ENCODE data around the gene SLC7A1. TPM values are rescaled to one million over a fixed set of nuclear protein-coding genes. Genes with fewer than 3 reads are reported as not detected.

Gene SLC7A1
- total RNA-seq, 2 experiments from 2014 or later = 39.5 to 141 TPM

DNA sequence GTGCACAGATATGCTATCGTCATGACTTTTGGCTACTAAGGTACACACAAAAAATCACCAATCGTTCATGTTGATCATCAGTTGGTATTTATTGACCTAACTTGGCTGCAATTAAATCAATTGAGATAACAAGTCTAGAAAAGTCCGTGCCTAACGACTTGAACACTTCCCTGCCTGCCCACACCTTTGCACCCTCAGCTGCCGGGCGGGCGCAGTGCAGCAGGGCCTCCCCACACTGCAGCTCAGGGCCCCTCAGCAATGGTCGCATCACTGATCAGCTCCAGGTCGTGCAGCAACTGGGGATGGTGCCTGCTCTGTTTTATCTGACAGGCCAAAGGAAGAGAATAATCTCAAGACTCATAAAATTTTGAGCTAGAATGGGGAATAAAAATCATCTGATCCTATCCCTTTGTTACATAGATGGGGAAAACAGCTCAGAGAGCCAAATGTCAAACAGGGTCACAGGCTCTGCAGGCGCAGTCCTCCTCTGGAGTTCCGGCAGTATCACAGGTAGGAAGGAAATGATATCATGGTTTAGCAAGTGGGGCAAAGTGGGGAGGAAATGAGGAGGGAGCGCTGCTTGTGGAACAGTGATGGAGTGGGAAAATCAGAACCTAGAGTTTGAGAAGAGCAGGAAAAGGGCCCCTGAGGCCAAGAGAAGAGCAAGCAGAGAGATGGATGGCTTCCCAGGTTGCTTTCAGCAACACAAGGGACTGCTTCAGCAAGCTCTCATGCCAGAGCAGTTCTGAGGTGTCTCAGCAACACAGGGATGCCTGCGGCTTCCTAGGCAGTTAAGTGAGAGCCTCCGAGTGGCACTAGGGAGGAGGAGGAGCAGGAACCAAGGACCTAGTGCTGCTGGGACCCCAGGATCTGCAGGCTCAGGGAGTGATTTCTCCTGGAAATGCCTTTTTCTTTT, 57.5 kb downstream of the SLC7A1 start:
- no peak overlapping the region for H3K4me3 ChIP-seq (ENCODE audit: low read depth, low read length, poor library complexity, severe bottlenecking)
- peaks cover 20% of the 10 kb centered on the region; the same call in 1 of the 2 replicates for H3K79me2 ChIP-seq (ENCODE audit: insufficient read depth, low read depth, low read length)
- H3K27ac ChIP-seq (ENCODE audit: low read depth, low read length, poor library complexity, severe bottlenecking) = no peak overlapping the region
- H3K4me1 ChIP-seq (ENCODE audit: insufficient read depth, low read length, poor library complexity, severe bottlenecking) = peaks cover 14% of the 10 kb centered on the region
- ChIA-PET POLR2A (no interaction called here), CTCF (ENCODE audit: unreplicated experiment) (no interaction called here)
- intact Hi-C loops (cut with micrococcal nuclease; ENCODE audit: unreplicated experiment) = no loop called here
- H3K4me2 ChIP-seq (ENCODE audit: low read length) = no peak overlapping the region
- no peak overlapping the region for H2AFZ ChIP-seq (ENCODE audit: low read length)
- H3K9me3 ChIP-seq (ENCODE audit: low read length) = no peaks in the 10 kb centered on the region
- BruUV-seq (replicated peaks) = no TSS peak
- no peaks in the 10 kb centered on the region for H3K9me2 ChIP-seq (ENCODE audit: insufficient read depth, low read length)
- H4K20me1 ChIP-seq (ENCODE audit: insufficient read depth, low read length) = peaks cover 39% of the 10 kb centered on the region
- no peak for DNase-seq (ENCODE audit: low spot score)
- TF ChIP-seq CTCF (conservative IDR thresholded peaks at IDR 0.05; ENCODE audit: low read length) (no peak), EZH2phosphoT487 (IDR thresholded peaks at IDR 0.05; ENCODE audit: borderline replicate concordance, low read depth, low read length) (no peak)
- peaks cover 90% of the 10 kb centered on the region for H3K36me3 ChIP-seq (ENCODE audit: insufficient read depth, low read length)

DNA sequence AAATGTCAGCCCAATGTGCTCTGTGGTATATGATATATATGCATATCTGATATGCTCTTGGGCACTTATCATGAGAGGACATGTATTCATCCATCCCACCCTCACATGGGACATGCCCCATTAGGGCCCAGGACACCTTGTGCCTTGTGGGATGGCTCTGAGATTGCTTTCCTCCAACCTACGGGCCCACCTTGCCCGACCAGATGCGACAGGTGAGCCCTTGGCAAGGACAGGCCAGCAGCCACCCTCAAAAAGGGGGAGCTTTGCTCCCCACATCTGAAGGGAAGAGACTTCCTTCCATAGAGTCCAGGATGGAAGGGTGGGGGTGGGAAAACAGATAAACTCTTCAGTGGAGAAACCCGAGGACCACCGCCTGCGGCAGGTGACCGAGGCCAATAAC, 58.6 kb downstream of the SLC7A1 start:
- Histone ChIP-seq H3K79me2 (ENCODE audit: insufficient read depth, low read depth, low read length) (peaks cover 10% of the 10 kb centered on the region; the same call in 1 of the 2 replicates), H3K4me2 (ENCODE audit: low read length) (no peak overlapping the region), H3K27ac (ENCODE audit: low read depth, low read length, poor library complexity, severe bottlenecking) (no peak overlapping the region), H3K9me3 (ENCODE audit: low read length) (no peaks in the 10 kb centered on the region), H3K4me3 (ENCODE audit: low read depth, low read length, poor library complexity, severe bottlenecking) (no peak overlapping the region), H4K20me1 (ENCODE audit: insufficient read depth, low read length) (peaks cover 32% of the 10 kb centered on the region), H3K4me1 (ENCODE audit: insufficient read depth, low read length, poor library complexity, severe bottlenecking) (peaks cover 13% of the 10 kb centered on the region), H2AFZ (ENCODE audit: low read length) (no peak overlapping the region), H3K36me3 (ENCODE audit: insufficient read depth, low read length) (peaks cover 91% of the 10 kb centered on the region), H3K9me2 (ENCODE audit: insufficient read depth, low read length) (no peaks in the 10 kb centered on the region)
- TF ChIP-seq EZH2phosphoT487 (IDR thresholded peaks at IDR 0.05; ENCODE audit: borderline replicate concordance, low read depth, low read length) (no peak), CTCF (conservative IDR thresholded peaks at IDR 0.05; ENCODE audit: low read length) (no peak)
- ChIA-PET CTCF (ENCODE audit: unreplicated experiment) (no interaction called here), POLR2A (no interaction called here)
- DNase-seq (ENCODE audit: low spot score) = no peak
- BruUV-seq (replicated peaks) = no TSS peak
- intact Hi-C loops (cut with micrococcal nuclease; ENCODE audit: unreplicated experiment) = no loop called here
